Kidney capillary endothelial cell (primary cell): ENCODE results near the gene ERCC2.
"Not testable (repeated sequence)": the region's sequence is repeated elsewhere in the genome, so short reads cannot be mapped to it uniquely, and the experiment has no call there.

Experiments
- DNase-seq: peaks from one replicate; pipeline ENCODE4 v3.0.0-alpha.2; 2018; ENCODE audit warnings: low spot score

Gene ERCC2

GRCh38 chr19:45333609-45334303, 36.6 kb downstream of the ERCC2 start:
- no peak for DNase-seq

GRCh38 chr19:45331411-45331810, 39.0 kb downstream of the ERCC2 start:
- DNase-seq: no peak

GRCh38 chr19:45327404-45328143, 42.8 kb downstream of the ERCC2 start:
- no peak for DNase-seq

- no peak for DNase-seq
Measured at GRCh38 chr19:45324349-45324907, 45.9 kb downstream of the ERCC2 start.

- DNase-seq: no peak
Measured at GRCh38 chr19:45323671-45324081, 46.7 kb downstream of the ERCC2 start.

- no peak for DNase-seq
Measured at GRCh38 chr19:45322744-45323281, 47.6 kb downstream of the ERCC2 start, which contains the start of gene CKM. Gene CKM (minus strand): TSS chr19:45322875. CDS start chr19:45319713, 3,162 bp downstream.

- no peak for DNase-seq
Measured at GRCh38 chr19:45322311-45322710, 48.1 kb downstream of the ERCC2 start.

GRCh38 chr19:45321848-45322247, 48.5 kb downstream of the ERCC2 start:
- DNase-seq: no peak

GRCh38 chr19:45320997-45321775, 49.2 kb downstream of the ERCC2 start:
- DNase-seq: no peak

- no peak for DNase-seq
Measured at GRCh38 chr19:45315304-45315703, 55.1 kb downstream of the ERCC2 start.

GRCh38 chr19:45314708-45315245, 55.6 kb downstream of the ERCC2 start:
- no peak for DNase-seq

GRCh38 chr19:45312285-45312684, 58.1 kb downstream of the ERCC2 start:
- DNase-seq: not testable (repeated sequence)

- DNase-seq: no peak
Measured at GRCh38 chr19:45311621-45312020, 58.8 kb downstream of the ERCC2 start.

GRCh38 chr19:45309322-45309721, 61.1 kb downstream of the ERCC2 start:
- not testable (repeated sequence) for DNase-seq

GRCh38 chr19:45307361-45307760, 63.0 kb downstream of the ERCC2 start:
- DNase-seq: no peak

GRCh38 chr19:45306518-45307027, 63.8 kb downstream of the ERCC2 start:
- DNase-seq: no peak

GRCh38 chr19:45306040-45306439, 64.3 kb downstream of the ERCC2 start:
- no peak for DNase-seq

GRCh38 chr19:45305421-45305820, 65.0 kb downstream of the ERCC2 start:
- DNase-seq: no peak

GRCh38 chr19:45305007-45305406, 65.4 kb downstream of the ERCC2 start:
- DNase-seq: no peak

- DNase-seq: no peak
Measured at GRCh38 chr19:45304141-45304926, 66.0 kb downstream of the ERCC2 start.
